ENCODE measurements around the gene TMEM117. TPM values are rescaled to one million over a fixed set of nuclear protein-coding genes. Genes with fewer than 3 reads are reported as not detected.

The TMEM117 gene
- total and polyA plus RNA-seq, 2 donors from 2014 or later: 5.9 to 6.0 TPM

- Histone ChIP-seq H3K4me1 (ENCODE audit: control insufficient read depth in 2 of 3, insufficient read depth in 2 of 3, low read depth in 1 of 3, low read length in 3 of 3) (peaks cover 0 to 4% (median 0%) of the 10 kb centered on the region in 3 donors), H3K9ac (ENCODE audit: low read length in 3 of 3) (no peak overlapping the region), H3K27ac (ENCODE audit: low read depth in 2 of 2, low read length in 2 of 2) (no peak overlapping the region), H3K4me3 (ENCODE audit: low read length in 3 of 3) (no peak overlapping the region), H3K27me3 (ENCODE audit: control insufficient read depth, insufficient read depth, low read length) (no peaks in the 10 kb centered on the region), H3K9me3 (ENCODE audit: control insufficient read depth in 2 of 3, insufficient read depth in 1 of 3, low read length in 3 of 3) (no peaks in the 10 kb centered on the region), H3K36me3 (ENCODE audit: control insufficient read depth in 2 of 3, insufficient read depth in 3 of 3, low read length in 3 of 3) (no peaks in the 10 kb centered on the region)
- DNase-seq (no peak), FAIRE-seq (no peak)
- intact Hi-C loops (cut with DNase I): no loop called here
- TF ChIP-seq CTCF (IDR thresholded peaks at IDR 0.05; ENCODE audit: borderline replicate concordance, extremely low read depth, insufficient read depth): no peak
Measured at GRCh38 chr12:44358636-44359035, 522.8 kb downstream of the TMEM117 start.

GRCh38 chr12:44362947-44363346 is 527.1 kb downstream of the TMEM117 start:
- no peak overlapping the region for H3K27ac ChIP-seq (ENCODE audit: low read depth in 2 of 2, low read length in 2 of 2)
- H3K9me3 ChIP-seq (ENCODE audit: control insufficient read depth in 2 of 3, insufficient read depth in 1 of 3, low read length in 3 of 3): no peaks in the 10 kb centered on the region
- DNase-seq (no peak), FAIRE-seq (no peak)
- H3K4me1 ChIP-seq (ENCODE audit: control insufficient read depth in 2 of 3, insufficient read depth in 2 of 3, low read depth in 1 of 3, low read length in 3 of 3): no peaks in the 10 kb centered on the region
- H3K27me3 ChIP-seq (ENCODE audit: control insufficient read depth, insufficient read depth, low read length): no peaks in the 10 kb centered on the region
- H3K9ac ChIP-seq (ENCODE audit: low read length in 3 of 3): no peak overlapping the region
- H3K36me3 ChIP-seq (ENCODE audit: control insufficient read depth in 2 of 3, insufficient read depth in 3 of 3, low read length in 3 of 3): no peaks in the 10 kb centered on the region
- intact Hi-C loops (cut with DNase I): no loop called here
- H3K4me3 ChIP-seq (ENCODE audit: low read length in 3 of 3): no peak overlapping the region
- no peak for TF ChIP-seq CTCF (IDR thresholded peaks at IDR 0.05; ENCODE audit: borderline replicate concordance, extremely low read depth, insufficient read depth)

- Histone ChIP-seq H3K9me3 (ENCODE audit: control insufficient read depth in 2 of 3, insufficient read depth in 1 of 3, low read length in 3 of 3) (no peaks in the 10 kb centered on the region), H3K36me3 (ENCODE audit: control insufficient read depth in 2 of 3, insufficient read depth in 3 of 3, low read length in 3 of 3) (no peaks in the 10 kb centered on the region), H3K9ac (ENCODE audit: low read length in 3 of 3) (no peak overlapping the region), H3K4me1 (ENCODE audit: control insufficient read depth in 2 of 3, insufficient read depth in 2 of 3, low read depth in 1 of 3, low read length in 3 of 3) (no peaks in the 10 kb centered on the region), H3K4me3 (ENCODE audit: low read length in 3 of 3) (no peak overlapping the region), H3K27ac (ENCODE audit: low read depth in 2 of 2, low read length in 2 of 2) (no peak overlapping the region), H3K27me3 (ENCODE audit: control insufficient read depth, insufficient read depth, low read length) (no peaks in the 10 kb centered on the region)
- intact Hi-C loops (cut with DNase I): no loop called here
- no peak for DNase-seq
- no peak for FAIRE-seq
- no peak for TF ChIP-seq CTCF (IDR thresholded peaks at IDR 0.05; ENCODE audit: borderline replicate concordance, extremely low read depth, insufficient read depth)
Measured at GRCh38 chr12:44367136-44367535, 531.3 kb downstream of the TMEM117 start.

GRCh38 chr12:44367916-44368315 is 532.0 kb downstream of the TMEM117 start:
- intact Hi-C loops (cut with DNase I): no loop called here
- FAIRE-seq: no peak
- H3K27me3 ChIP-seq (ENCODE audit: control insufficient read depth, insufficient read depth, low read length): no peaks in the 10 kb centered on the region

More at GRCh38 chr12:44367916-44368315, 532.0 kb downstream of the TMEM117 start:
- no peak for DNase-seq
- no peak for TF ChIP-seq CTCF (IDR thresholded peaks at IDR 0.05; ENCODE audit: borderline replicate concordance, extremely low read depth, insufficient read depth)
- Histone ChIP-seq H3K4me1 (ENCODE audit: control insufficient read depth in 2 of 3, insufficient read depth in 2 of 3, low read depth in 1 of 3, low read length in 3 of 3) (no peaks in the 10 kb centered on the region), H3K9ac (ENCODE audit: low read length in 3 of 3) (no peak overlapping the region), H3K27ac (ENCODE audit: low read depth in 2 of 2, low read length in 2 of 2) (no peak overlapping the region), H3K36me3 (ENCODE audit: control insufficient read depth in 2 of 3, insufficient read depth in 3 of 3, low read length in 3 of 3) (no peaks in the 10 kb centered on the region), H3K9me3 (ENCODE audit: control insufficient read depth in 2 of 3, insufficient read depth in 1 of 3, low read length in 3 of 3) (no peaks in the 10 kb centered on the region), H3K4me3 (ENCODE audit: low read length in 3 of 3) (no peak overlapping the region)

Measured in kidney (tissue), 14 donors.